ENCODE measurements around the gene PICALM.

- TF ChIP-seq PATZ1 (CRISPR knock-in tag; IDR thresholded peaks at IDR 0.05; ENCODE audit: borderline replicate concordance) = 0 out of 2 replicates have a peak, but pooled peaks have one; percentile 47
- TF ChIP-seq ZC3H10 (CRISPR knock-in tag; IDR thresholded peaks at IDR 0.05) = peak; percentile 71; the same call in 1 of the 2 replicates
- TF ChIP-seq RARB (CRISPR knock-in tag; IDR thresholded peaks at IDR 0.05) = no peak; the same call in 1 of the 2 replicates
Measured at GRCh38 chr11:86116386-86116726, 47.5 kb upstream of the PICALM start.

All from SK-N-SH treated with all-trans-retinoic acid at 6 μM for 48 hours (cell line).